GM12875 (cell line): ENCODE data around the gene LMNTD2.

Source experiments
- H3K4me3 ChIP-seq: one replicate; pipeline ENCODE4 v1.5.1; 2011; ENCODE audit warnings: low read depth, low read length, control low read depth
- CTCF ChIP-seq: IDR thresholded peaks from 2 replicates; pipeline ENCODE4 v1.5.1; 2011; ENCODE audit warnings: low read depth, mild to moderate bottlenecking, control low read depth, inconsistent platforms, low read length, moderate library complexity, borderline replicate concordance; ENCODE audit not compliant: insufficient read depth

The LMNTD2 gene

GRCh38 chr11:586376-587316 lies 26.1 kb upstream of the LMNTD2 start:
- TF ChIP-seq CTCF: no peak
- H3K4me3 ChIP-seq: no peak overlapping the region

DNA sequence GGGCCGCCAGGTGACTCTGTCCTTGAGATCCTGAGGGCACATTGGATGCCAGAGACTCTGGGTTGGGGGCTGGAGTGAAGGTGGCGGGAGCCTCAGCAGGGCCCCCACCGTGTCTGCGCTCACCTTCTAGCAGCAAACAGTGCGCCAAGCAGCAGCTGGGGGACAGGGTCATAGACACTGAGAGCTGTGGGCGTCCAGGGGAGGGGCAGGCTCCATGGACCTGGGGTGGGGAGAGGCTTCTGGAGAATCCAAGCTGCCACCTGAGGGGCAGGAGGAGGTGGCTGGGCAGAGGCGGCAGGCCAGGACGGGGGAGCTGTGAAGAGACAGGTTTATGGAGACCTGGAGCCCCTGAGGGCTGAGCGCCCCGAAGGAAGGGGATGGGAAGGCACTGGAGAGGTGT lies 23.7 kb upstream of the LMNTD2 start:
- no peak for TF ChIP-seq CTCF
- H3K4me3 ChIP-seq: no peak overlapping the region

- TF ChIP-seq CTCF: no peak
- no peak overlapping the region for H3K4me3 ChIP-seq
Observed at GRCh38 chr11:581752-582151, 21.2 kb upstream of the LMNTD2 start.

- no peak for TF ChIP-seq CTCF
- no peak overlapping the region for H3K4me3 ChIP-seq
Observed at GRCh38 chr11:581342-581741, 20.8 kb upstream of the LMNTD2 start.

- no peak for TF ChIP-seq CTCF
- no peak overlapping the region for H3K4me3 ChIP-seq
Observed at GRCh38 chr11:579830-580601, 19.5 kb upstream of the LMNTD2 start.

DNA sequence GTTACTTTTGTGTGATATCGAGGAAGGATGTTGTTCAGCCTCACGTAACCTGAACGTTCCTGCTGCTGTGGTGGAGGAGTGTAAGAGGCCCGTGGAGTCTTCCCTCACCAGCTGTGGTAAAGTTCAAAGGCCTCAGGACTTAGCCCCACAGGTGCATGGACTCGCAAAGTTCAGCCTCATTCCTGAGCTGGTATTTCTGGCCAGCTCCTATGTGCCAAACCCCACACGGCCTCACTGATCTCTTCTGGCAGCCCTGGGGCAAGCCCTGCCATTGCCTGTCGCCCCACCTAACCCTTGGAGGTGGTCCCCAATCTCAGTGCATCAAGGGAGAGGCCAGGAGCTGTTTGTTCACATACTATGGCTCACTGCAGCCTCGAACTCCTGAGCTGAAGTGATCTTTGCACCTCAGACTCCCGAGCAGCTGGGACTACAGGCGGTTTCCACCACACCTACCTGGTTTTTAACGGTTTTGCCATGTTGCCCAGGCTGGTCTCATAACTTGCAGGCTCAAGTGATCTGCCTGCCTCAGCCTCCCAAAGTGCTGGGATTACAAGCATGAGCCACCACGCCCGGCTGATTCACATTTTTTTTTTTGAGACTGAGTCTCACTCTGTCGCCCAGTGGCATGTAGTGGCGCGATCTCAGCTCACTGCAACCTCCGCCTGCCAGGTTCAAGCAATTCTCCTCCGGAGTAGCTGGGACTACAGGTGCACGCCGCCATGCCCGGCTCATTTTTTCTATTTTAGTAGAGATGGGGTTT lies 17.9 kb upstream of the LMNTD2 start:
- no peak overlapping the region for H3K4me3 ChIP-seq
- TF ChIP-seq CTCF: no peak
